ENCODE measurements around the gene CUL1.
"Not testable (repeated sequence)": the region's sequence is repeated elsewhere in the genome, so short reads cannot be mapped to it uniquely, and the experiment has no call there.

DNA sequence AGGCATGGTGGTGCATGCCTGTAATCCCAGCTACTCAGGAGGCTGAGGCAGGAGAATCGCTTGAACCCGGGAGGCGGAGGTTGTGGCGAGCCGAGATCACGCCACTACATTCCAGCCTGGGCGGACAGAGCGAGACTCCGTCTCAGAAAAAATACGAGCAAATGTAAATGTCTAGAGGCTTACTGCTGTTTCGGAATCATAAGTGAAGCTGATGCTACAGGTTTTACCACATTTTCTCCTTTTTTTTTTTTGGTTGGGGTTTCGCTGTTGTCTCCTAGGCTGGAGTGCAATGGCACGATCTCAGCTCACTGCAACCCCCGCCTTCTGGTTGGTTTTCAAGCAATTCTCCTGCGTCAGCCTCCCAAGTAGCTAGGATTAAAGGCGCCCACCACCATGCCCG lies 11.7 kb downstream of the CUL1 start:
- TF ChIP-seq POLR2A, CTCF (IDR thresholded peaks at IDR 0.05): not testable (repeated sequence)

Measured in uterus (tissue), 2 donors.